GM18511 (cell line): Measurements from ENCODE around the gene NEDD9.

ENCODE experiments used
- ATAC-seq: cut with Tn5 transposase; IDR thresholded peaks from one replicate; pipeline ENCODE4 v1.9.1; 2021; ENCODE audit warnings: mild to moderate bottlenecking, moderate library complexity; ENCODE audit not compliant: unreplicated experiment

The NEDD9 gene

GRCh38 chr6:11183761-11184362 lies 48.6 kb downstream of the NEDD9 start:
- no peak for ATAC-seq

- no peak for ATAC-seq
These were observed 50.9 kb downstream of the NEDD9 start for GRCh38 chr6:11181478-11182136.

DNA sequence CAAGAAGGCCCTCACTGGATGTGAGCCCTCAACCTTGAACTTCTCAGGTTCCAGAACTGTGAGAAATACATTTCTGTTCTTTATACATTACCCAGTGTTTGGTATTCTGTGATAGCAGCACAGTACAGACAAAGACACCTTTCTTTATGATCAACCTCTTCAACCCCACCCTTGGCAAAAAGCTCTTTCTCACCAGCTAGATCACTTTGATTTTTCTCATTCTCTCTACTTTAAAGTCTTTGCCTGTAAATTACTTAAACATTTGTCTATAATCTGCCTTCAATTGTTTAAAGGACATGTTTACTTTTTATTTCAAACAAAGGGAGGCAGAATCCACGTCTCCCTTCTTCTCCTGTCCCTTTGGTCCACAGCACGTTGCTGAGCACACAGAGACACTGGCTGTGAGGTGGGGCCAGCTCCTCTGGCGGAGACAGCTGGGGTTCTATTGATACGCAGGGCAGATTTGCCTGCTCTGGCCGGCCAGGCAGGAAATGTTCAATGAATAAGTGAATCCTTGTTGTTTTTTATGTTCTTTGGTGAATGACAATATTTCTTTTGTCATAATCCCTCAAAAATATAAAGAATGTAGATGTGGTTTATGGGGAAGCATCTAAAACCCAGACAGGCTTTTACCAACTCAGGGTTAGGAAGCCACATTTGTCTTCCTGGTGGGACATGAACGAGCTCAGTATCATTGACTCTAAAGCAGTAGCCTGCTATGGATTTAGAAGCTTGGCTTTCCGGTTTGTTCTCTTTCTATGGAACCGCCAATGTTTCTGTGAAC lies 52.9 kb downstream of the NEDD9 start:
- ATAC-seq: no peak

- ATAC-seq: no peak
These were observed 53.4 kb downstream of the NEDD9 start for GRCh38 chr6:11179088-11179418.

GRCh38 chr6:11177271-11177670 lies 55.2 kb downstream of the NEDD9 start:
- no peak for ATAC-seq

GRCh38 chr6:11174242-11174611 lies 58.2 kb downstream of the NEDD9 start:
- ATAC-seq: no peak

GRCh38 chr6:11172501-11173327 lies 59.8 kb downstream of the NEDD9 start:
- ATAC-seq: peak; percentile 72

GRCh38 chr6:11171952-11172351 lies 60.5 kb downstream of the NEDD9 start:
- ATAC-seq: no peak

DNA sequence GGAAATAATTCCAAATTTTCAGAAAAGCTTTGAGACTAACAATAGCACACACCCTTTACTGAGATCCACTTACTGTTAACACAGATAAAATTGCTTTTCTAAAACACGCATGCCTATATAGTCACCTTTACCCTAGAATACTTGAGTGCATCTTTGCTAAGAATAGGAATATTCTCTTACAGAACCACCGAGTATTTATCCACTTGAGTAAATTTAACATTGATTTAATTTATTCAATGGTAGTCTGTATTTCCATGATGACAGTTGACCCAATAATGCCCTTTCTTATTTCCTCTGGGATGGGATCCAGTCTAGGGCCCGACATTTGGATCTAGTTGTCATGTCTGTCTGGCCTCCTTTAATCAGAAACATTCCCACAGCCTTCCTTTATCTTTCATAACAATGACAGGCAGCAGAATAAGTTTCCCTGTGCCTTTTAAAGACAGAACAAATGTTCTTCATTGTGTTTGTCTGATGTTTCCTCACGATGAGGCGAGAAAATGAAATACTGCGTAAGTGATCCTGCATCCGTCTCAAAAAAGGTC lies 64.3 kb downstream of the NEDD9 start:
- no peak for ATAC-seq

DNA sequence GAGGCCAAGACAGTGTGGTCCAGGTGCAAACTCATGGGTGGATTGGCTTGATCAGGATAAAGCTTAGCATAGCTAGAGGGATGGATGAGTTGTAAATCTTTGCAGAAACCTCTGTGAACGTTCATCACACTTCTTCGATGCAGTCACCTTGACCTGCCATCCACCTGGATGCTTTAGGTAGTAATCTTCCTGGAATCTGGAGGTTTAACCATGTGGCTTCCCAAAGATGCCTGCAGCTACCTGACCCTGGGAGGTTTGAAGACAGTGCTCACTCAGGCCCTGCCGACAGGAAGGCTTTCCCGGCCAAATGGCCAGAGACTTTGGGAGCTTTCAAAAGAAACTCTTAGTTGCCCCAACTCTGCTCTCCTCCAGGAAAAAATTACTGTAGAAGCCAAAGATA lies 65.5 kb downstream of the NEDD9 start:
- no peak for ATAC-seq

GRCh38 chr6:11164717-11165646 lies 67.5 kb downstream of the NEDD9 start:
- no peak for ATAC-seq

- ATAC-seq: peak; percentile 76
These were observed 68.5 kb downstream of the NEDD9 start for GRCh38 chr6:11163932-11164331.

- no peak for ATAC-seq
These were observed 70.2 kb downstream of the NEDD9 start for GRCh38 chr6:11162262-11162661.

DNA sequence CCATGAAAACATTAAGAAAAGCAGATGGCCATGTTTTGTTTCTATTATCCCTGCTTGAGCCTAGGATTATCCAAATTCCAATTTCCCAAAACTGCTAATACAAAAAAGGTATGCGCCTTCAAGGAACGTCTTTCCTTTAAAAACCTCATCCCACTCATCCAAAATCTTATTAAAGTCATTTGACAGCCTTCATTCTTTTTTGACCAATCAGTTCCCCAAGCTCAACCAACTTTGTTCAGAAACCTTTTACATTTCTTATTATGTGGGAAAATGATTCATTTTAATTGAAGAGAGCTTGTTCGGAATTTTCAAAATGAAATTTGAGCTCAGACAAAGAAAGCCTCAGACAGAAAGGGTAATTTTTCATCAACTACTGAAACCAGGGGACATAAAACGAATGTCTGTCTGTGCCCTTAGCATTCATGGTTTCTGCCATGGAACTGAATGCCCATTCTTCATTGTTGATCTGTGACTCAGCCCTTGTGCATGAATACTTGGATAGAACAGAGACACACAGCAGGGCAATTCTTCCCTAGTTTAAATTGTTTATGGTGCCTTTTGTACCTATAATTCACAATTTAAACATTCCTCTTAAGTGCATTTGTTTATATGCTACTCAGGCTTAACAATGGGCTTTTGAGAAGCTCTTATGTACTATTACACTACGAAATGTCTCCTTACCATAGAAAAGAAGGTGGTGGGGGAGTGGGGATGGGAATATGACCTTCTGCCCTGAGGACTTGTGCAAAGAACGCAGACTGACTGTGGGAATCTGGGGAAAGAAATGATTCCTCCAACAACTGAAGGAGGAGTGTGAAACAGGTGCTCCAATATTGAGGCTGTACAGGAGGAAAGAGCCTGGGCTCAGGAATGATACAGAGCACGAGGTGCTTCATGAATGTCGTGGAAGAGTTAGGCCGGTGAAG lies 71.2 kb downstream of the NEDD9 start:
- no peak for ATAC-seq

DNA sequence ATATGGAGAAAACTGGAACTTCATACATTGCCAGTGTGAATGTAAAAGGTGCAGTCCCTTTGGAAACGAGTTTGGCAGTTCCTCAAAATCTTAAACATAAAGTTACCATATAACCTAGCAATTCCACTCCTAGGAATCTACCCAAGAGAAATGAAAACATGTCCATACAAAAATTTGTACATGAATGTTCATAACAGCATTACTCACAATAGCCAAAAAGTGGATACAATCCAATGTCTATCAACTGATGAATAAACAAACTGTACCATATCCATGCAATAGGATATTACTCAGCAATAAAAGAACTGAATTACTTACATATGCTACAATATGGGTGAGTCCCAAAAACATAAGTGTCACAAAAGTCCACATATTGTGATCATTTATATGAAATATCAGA lies 72.3 kb downstream of the NEDD9 start:
- ATAC-seq: no peak

- ATAC-seq: no peak
These were observed 76.9 kb downstream of the NEDD9 start for GRCh38 chr6:11155589-11155988.

- ATAC-seq: no peak
These were observed 79.0 kb downstream of the NEDD9 start for GRCh38 chr6:11153447-11153846.

DNA sequence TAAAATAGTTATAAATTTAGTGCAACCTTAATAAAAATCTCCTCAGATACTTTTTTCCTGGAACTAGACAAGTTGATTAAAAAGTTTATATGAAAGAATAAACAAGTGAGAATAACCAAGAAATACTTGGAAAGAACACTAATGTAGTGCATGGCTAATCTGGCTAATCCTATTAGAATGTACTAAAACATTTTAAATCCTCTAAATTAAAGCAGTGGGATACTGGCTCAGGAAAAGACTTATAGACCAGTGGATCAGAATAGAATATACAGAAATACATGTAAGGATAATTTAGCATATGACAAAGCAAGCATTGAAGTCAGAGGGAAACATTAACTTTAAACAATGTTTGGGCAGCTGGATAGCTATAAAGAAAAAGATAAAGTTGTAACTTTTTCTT lies 79.9 kb downstream of the NEDD9 start:
- no peak for ATAC-seq

DNA sequence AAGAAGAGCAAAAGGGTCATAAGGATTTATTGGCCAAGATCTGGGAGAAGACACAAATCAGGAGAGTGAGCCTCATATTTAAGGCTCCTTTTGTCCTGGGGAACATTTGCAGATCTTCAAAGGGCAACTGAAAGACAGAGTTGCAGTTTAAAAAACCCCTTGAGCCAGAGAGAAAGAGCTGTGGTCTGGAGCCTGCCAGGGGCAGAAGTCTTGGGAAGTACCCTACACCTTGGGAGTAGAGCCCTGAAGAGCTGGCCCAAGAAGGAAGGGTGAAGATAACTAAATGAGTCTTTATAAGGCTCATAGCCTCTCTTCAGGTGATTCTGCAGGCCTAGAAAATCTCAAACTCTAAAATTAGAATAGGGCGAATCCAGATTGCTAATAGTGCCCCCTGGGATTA lies 81.0 kb downstream of the NEDD9 start:
- ATAC-seq: no peak
